ENCODE measurements around the gene IL23R.

The IL23R gene

DNA sequence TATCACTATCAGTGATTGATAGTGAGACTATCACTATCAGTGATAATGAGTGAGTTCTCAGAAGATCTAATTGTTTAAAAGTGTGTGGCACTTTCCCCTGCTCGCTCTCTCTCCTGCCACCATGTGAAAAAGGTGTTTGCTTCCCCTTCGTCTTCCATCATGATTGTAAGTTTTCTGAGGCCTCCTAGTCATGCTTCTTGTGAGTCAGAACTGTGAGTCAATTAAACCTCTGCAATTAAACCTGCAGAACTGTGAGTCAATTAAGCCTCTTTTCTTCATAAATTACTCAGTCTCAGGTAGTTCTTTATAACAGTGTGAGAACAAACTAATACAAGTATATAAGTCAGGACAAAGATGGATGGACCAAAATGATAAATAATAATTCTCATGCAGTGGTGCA lies 7.0 kb upstream of the IL23R start:
- TF ChIP-seq SIN3A (IDR thresholded peaks at IDR 0.05; ENCODE audit: borderline replicate concordance, insufficient read depth, low read length) (no peak), FOXP2 (optimal IDR thresholded peaks at IDR 0.05; ENCODE audit: borderline replicate concordance, extremely low read depth, extremely low read length, insufficient read depth) (no peak), TAF1 (IDR thresholded peaks at IDR 0.05; ENCODE audit: borderline replicate concordance, insufficient read depth, low read length) (no peak), POLR2AphosphoS5 (IDR thresholded peaks at IDR 0.05; ENCODE audit: low read depth, low read length) (no peak)
- TF ChIP-seq, protein P1, sequence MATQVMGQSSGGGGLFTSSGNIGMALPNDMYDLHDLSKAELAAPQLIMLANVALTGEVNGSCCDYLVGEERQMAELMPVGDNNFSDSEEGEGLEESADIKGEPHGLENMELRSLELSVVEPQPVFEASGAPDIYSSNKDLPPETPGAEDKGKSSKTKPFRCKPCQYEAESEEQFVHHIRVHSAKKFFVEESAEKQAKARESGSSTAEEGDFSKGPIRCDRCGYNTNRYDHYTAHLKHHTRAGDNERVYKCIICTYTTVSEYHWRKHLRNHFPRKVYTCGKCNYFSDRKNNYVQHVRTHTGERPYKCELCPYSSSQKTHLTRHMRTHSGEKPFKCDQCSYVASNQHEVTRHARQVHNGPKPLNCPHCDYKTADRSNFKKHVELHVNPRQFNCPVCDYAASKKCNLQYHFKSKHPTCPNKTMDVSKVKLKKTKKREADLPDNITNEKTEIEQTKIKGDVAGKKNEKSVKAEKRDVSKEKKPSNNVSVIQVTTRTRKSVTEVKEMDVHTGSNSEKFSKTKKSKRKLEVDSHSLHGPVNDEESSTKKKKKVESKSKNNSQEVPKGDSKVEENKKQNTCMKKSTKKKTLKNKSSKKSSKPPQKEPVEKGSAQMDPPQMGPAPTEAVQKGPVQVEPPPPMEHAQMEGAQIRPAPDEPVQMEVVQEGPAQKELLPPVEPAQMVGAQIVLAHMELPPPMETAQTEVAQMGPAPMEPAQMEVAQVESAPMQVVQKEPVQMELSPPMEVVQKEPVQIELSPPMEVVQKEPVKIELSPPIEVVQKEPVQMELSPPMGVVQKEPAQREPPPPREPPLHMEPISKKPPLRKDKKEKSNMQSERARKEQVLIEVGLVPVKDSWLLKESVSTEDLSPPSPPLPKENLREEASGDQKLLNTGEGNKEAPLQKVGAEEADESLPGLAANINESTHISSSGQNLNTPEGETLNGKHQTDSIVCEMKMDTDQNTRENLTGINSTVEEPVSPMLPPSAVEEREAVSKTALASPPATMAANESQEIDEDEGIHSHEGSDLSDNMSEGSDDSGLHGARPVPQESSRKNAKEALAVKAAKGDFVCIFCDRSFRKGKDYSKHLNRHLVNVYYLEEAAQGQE (IDR thresholded peaks at IDR 0.05; ENCODE audit: insufficient read depth in 1 of 2, low read depth in 2 of 2, low read length in 2 of 2), result no peak

DNA sequence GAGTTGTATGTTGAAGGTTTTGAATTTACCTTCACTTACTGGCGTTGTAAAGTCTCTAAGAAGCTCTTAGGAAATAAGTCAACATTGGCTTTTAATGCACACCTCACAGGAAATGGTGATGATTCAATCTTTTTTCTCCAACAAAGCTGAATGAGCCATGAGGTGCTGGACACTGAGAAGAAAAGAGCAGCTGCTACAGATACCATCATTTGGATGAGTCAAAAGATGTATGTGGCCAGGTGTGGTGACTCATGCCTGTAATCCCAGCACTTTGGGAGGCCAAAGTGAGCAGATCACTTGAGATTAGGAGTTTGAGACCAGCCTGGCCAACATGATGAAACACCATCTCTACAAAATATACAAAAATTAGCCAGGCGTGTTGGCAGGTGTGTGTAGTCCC lies 3.3 kb upstream of the IL23R start:
- TF ChIP-seq, protein P1 (IDR thresholded peaks at IDR 0.05; ENCODE audit: insufficient read depth in 1 of 2, low read depth in 2 of 2, low read length in 2 of 2), result no peak
- TF ChIP-seq SIN3A (IDR thresholded peaks at IDR 0.05; ENCODE audit: borderline replicate concordance, insufficient read depth, low read length) (no peak), POLR2AphosphoS5 (IDR thresholded peaks at IDR 0.05; ENCODE audit: low read depth, low read length) (no peak), FOXP2 (optimal IDR thresholded peaks at IDR 0.05; ENCODE audit: borderline replicate concordance, extremely low read depth, extremely low read length, insufficient read depth) (no peak), TAF1 (IDR thresholded peaks at IDR 0.05; ENCODE audit: borderline replicate concordance, insufficient read depth, low read length) (no peak)

DNA sequence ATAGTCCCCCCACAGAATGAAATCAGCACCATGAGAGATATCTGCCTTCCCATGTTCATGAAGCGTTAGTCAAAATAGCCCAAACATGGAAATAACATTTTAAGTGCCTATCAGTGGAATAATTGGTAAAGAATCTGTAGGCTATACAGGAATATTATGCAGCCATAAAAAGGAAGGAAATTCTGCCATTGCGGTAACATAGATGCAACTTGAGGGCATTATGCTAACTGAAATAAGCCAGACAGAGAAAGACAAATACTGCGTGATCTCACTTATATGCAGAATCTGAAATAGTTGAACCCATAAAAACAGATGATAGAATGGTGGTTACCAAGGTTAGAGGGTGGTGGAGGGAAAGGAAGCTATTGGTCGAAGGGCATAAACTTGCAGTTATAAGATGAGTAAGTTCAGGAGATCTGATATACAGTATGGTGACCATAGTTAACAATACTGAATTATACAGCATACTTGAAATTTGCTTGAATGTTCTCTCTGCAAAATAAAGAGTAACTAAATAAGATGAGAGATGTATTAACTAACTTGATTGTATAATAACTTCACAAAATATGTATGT lies 699 bp upstream of the IL23R start:
- TF ChIP-seq TAF1 (IDR thresholded peaks at IDR 0.05; ENCODE audit: borderline replicate concordance, insufficient read depth, low read length) (no peak), SIN3A (IDR thresholded peaks at IDR 0.05; ENCODE audit: borderline replicate concordance, insufficient read depth, low read length) (no peak), FOXP2 (optimal IDR thresholded peaks at IDR 0.05; ENCODE audit: borderline replicate concordance, extremely low read depth, extremely low read length, insufficient read depth) (no peak), POLR2AphosphoS5 (IDR thresholded peaks at IDR 0.05; ENCODE audit: low read depth, low read length) (no peak)
- TF ChIP-seq, protein P1 (IDR thresholded peaks at IDR 0.05; ENCODE audit: insufficient read depth in 1 of 2, low read depth in 2 of 2, low read length in 2 of 2), result no peak

DNA sequence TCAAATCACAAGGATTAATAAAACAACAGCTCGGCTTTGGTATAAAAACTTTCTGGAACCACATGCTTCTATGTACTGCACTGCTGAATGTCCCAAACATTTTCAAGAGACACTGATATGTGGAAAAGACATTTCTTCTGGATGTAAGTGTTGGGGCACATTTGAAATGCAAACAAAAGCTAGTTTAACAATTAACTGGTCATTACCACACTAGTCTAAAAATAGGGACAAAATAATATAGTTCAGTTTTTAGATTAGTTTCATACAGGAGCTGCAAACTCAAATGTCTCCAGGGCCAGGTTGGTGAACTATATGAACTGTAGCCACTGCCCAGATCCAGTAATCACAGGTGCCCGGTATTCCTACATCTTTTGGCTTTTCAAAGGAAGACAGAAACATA lies 3.2 kb downstream of the IL23R start:
- TF ChIP-seq POLR2AphosphoS5 (IDR thresholded peaks at IDR 0.05; ENCODE audit: low read depth, low read length) (no peak), TAF1 (IDR thresholded peaks at IDR 0.05; ENCODE audit: borderline replicate concordance, insufficient read depth, low read length) (no peak), FOXP2 (optimal IDR thresholded peaks at IDR 0.05; ENCODE audit: borderline replicate concordance, extremely low read depth, extremely low read length, insufficient read depth) (no peak), SIN3A (IDR thresholded peaks at IDR 0.05; ENCODE audit: borderline replicate concordance, insufficient read depth, low read length) (no peak)
- TF ChIP-seq, protein P1 (IDR thresholded peaks at IDR 0.05; ENCODE audit: insufficient read depth in 1 of 2, low read depth in 2 of 2, low read length in 2 of 2), result no peak
